Keratinocyte (primary cell): ENCODE results near the gene MUS81.

Source experiments
- CTCF ChIP-seq, 3 experiments: IDR thresholded peaks in 1 of 3; conservative IDR thresholded peaks in 1 of 3; optimal IDR thresholded peaks in 1 of 3; 2 replicates in 2 of 3; 3 replicates in 1 of 3; pipeline versions ENCODE3 to v1.5.1; 2011; ENCODE audit warnings: low read length in 3 of 3, mild to moderate bottlenecking in 3 of 3, moderate library complexity in 2 of 3, control low read depth in 1 of 3, inconsistent platforms in 1 of 3; ENCODE audit not compliant: insufficient read depth in 2 of 3; ENCODE audit errors: extremely low read depth in 1 of 3
- EZH2 ChIP-seq: IDR thresholded peaks from one replicate; pipeline ENCODE4 v1.6.1; 2012; ENCODE audit warnings: inconsistent platforms, mild to moderate bottlenecking, low read length, moderate library complexity

- no peak for TF ChIP-seq CTCF (optimal IDR thresholded peaks at IDR 0.05 in 1 of 3, IDR thresholded peaks at IDR 0.05 in 1 of 3, conservative IDR thresholded peaks at IDR 0.05 in 1 of 3; ENCODE audit: extremely low read depth in 1 of 3, insufficient read depth in 2 of 3, low read length in 3 of 3)
- no peak for TF ChIP-seq EZH2
Measured at GRCh38 chr11:65879617-65880016, 19.4 kb downstream of the MUS81 start, which contains the start of gene CTSW.
